Gastroesophageal sphincter (tissue), 4 donors: ENCODE measurements around the gene PTPRK. TPM values are rescaled to one million over a fixed set of nuclear protein-coding genes. Genes with fewer than 3 reads are reported as not detected.

Source experiments
- ATAC-seq: fragments of 150-250 bp; one replicate; pipeline ENCODE4 v1.9.1; 2016; ENCODE audit warnings: mild to moderate bottlenecking, moderate library complexity
- H3K27ac ChIP-seq, 4 donors: fragments of 200-600 bp; sonication (generic) in 3 of 4; 1 replicate in 3 of 4; 2 replicates in 1 of 4; pipeline ENCODE4 v1.5.1; 2016 to 2019
- H3K27me3 ChIP-seq: fragments of 200-600 bp; sonication (generic); one replicate; pipeline ENCODE4 v1.5.1; 2019
- H3K36me3 ChIP-seq, 2 donors: fragments of 200-600 bp; sonication (generic); one replicate each; pipeline ENCODE4 v1.5.1; 2019; ENCODE audit warnings: control low read depth in 1 of 2
- H3K4me1 ChIP-seq, 3 donors: fragments of 200-600 bp; sonication (generic); 1 replicate in 2 of 3; 2 replicates in 1 of 3; pipeline ENCODE4 v1.5.1; 2016 to 2019; ENCODE audit warnings: control low read depth in 2 of 3
- H3K4me3 ChIP-seq, 2 donors: fragments of 200-600 bp; sonication (generic); one replicate each; pipeline ENCODE4 v1.5.1; 2019; ENCODE audit warnings: mild to moderate bottlenecking in 1 of 2, moderate library complexity in 1 of 2
- H3K9me3 ChIP-seq, 3 donors: fragments of 200-600 bp; sonication (generic); one replicate each; pipeline ENCODE4 v1.5.1; 2017 to 2019; ENCODE audit warnings: control low read depth in 2 of 3
- CTCF ChIP-seq, 4 experiments: fragments of 200-600 bp in 2 of 4; fragments of 450-650 bp in 2 of 4; sonication (generic) in 1 of 4; IDR thresholded peaks; one replicate each; pipeline ENCODE4 v1.5.1; 2017 to 2019; ENCODE audit warnings: antibody characterized with exemption in 4 of 4, mild to moderate bottlenecking in 2 of 4, moderate library complexity in 2 of 4
- EP300 ChIP-seq: sonication (generic); formaldehyde crosslinking; IDR thresholded peaks from one replicate; pipeline ENCODE4 v1.6.1; 2017; ENCODE audit warnings: antibody characterized with exemption, mild to moderate bottlenecking
- POLR2A ChIP-seq, 2 donors: fragments of 450-650 bp; IDR thresholded peaks; one replicate each; pipeline ENCODE4 v1.6.1; 2017; ENCODE audit warnings: antibody characterized with exemption in 2 of 2, mild to moderate bottlenecking in 2 of 2, moderate library complexity in 1 of 2
- POLR2AphosphoS5 ChIP-seq: sonication (generic); formaldehyde crosslinking; IDR thresholded peaks from one replicate; pipeline ENCODE4 v1.6.1; 2017; ENCODE audit warnings: antibody characterized with exemption
- WGBS, 2 donors: methylation state at CpG; one replicate each; pipeline ENCODE4 v1.1.5; 2018; ENCODE audit warnings: low coverage in 1 of 2; 5-methylcytosine and 5-hydroxymethylcytosine counted together
- total RNA-seq, 4 donors: library from RNA; depleted of rRNA; stranded (reverse); fragments of >200 nt; gene quantifications; one replicate each; pipeline ENCODE4 v1.1.0, GENCODE V29; 2016

Gene PTPRK
- total RNA-seq, 4 donors from 2014 or later: 42.0 to 47.6 (median 45.8) TPM

- no peak overlapping the region for H3K4me3 ChIP-seq
- TF ChIP-seq CTCF (IDR thresholded peaks at IDR 0.05) (no peak), POLR2AphosphoS5 (no peak), POLR2A (IDR thresholded peaks at IDR 0.05) (no peak), EP300 (no peak)
- no peak for ATAC-seq
- peaks cover 0 to 7% (median 0%) of the 10 kb centered on the region in 3 donors for H3K4me1 ChIP-seq
- H3K27me3 ChIP-seq: no peaks in the 10 kb centered on the region
- H3K9me3 ChIP-seq: no peaks in the 10 kb centered on the region
- no peak overlapping the region for H3K27ac ChIP-seq
- WGBS, 2 donors: 100% methylated on average over 1 of the region's 1 CpG; no CpG with 5 or more reads in 1 of the 2 donors
- no peaks in the 10 kb centered on the region for H3K36me3 ChIP-seq
Observed at GRCh38 chr6:128149796-128150195, 370.6 kb downstream of the PTPRK start.

GRCh38 chr6:128144320-128144719 lies 376.1 kb downstream of the PTPRK start:
- Histone ChIP-seq H3K27me3 (no peaks in the 10 kb centered on the region), H3K4me1 (peaks cover 0 to 11% (median 3%) of the 10 kb centered on the region in 3 donors), H3K9me3 (no peaks in the 10 kb centered on the region), H3K36me3 (no peaks in the 10 kb centered on the region), H3K27ac (no peak overlapping the region), H3K4me3 (no peak overlapping the region)
- 60 to 79% methylated on average over 1 of the region's 1 CpG for WGBS, 2 donors
- TF ChIP-seq POLR2A (IDR thresholded peaks at IDR 0.05): no peak
- TF ChIP-seq EP300: no peak
- TF ChIP-seq CTCF (IDR thresholded peaks at IDR 0.05): no peak
- TF ChIP-seq POLR2AphosphoS5: no peak
- ATAC-seq: no peak

DNA sequence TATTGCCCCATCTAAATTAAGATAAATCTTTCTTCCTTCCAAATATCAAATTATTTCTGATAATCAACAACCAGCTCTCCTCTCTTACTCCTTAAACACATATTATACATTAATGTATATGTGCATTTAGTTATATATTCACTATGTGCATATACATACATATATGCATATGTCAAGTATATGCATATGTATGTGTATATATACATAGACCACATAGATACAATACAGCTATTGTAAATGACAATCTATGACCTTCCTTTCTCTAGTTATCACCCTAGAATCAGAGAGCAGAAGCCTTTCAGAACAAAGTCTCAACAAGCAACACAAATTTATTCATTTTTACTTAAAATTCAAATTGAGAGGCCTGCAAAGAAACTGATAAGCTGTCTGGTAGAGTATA lies 378.5 kb downstream of the PTPRK start:
- Histone ChIP-seq H3K4me3 (no peak overlapping the region), H3K27ac (no peak overlapping the region), H3K4me1 (peaks cover 0 to 14% (median 3%) of the 10 kb centered on the region in 3 donors), H3K9me3 (no peaks in the 10 kb centered on the region), H3K27me3 (no peaks in the 10 kb centered on the region), H3K36me3 (no peaks in the 10 kb centered on the region)
- TF ChIP-seq CTCF (IDR thresholded peaks at IDR 0.05) (no peak), POLR2AphosphoS5 (no peak), EP300 (no peak), POLR2A (IDR thresholded peaks at IDR 0.05) (no peak)
- ATAC-seq: no peak

DNA sequence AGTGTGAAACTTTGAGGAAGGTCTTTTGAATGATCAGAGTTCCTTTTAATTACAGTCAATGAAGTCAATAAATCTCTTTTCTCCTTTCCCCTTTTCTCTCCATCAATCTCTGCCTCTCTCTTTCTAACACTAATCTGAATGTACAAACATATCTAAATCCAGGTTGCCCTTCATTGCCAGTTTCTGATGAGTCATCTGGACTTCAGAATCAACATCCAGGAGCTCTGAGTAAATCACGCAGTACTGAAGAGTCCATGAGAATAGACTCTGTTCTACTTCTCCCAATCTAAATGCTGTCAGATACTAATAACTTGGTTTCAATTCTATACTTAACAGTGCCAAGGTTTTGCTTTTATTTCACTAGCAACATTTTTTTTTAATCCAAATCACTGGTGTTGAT lies 380.9 kb downstream of the PTPRK start:
- no peak overlapping the region for H3K27ac ChIP-seq

DNA sequence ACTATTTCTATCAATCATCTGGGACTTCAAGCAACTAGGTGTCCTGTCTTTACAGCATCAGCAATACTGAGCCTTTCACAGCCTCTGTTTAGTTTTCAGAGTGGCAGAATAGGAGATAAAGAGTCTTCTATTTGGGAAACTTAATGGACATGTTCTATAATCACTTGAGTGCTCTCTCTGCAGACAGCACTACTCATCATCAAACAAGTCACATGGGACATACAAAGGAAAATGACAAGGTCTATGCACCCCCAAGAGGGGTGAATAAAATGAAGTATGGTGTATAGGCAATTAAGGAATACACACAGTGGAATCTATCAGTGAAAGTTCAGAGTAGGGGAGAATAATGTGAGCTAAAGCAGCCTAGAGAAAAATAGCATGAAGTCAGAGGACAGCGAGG lies 381.7 kb downstream of the PTPRK start:
- 80 to 100% methylated on average over 1 of the region's 1 CpG for WGBS, 2 donors

More for the DNA sequence above, 380.9 kb downstream of the PTPRK start:
- Histone ChIP-seq H3K27me3 (no peaks in the 10 kb centered on the region), H3K4me1 (peaks cover 0 to 14% (median 3%) of the 10 kb centered on the region in 3 donors), H3K36me3 (no peaks in the 10 kb centered on the region), H3K4me3 (no peak overlapping the region), H3K9me3 (no peaks in the 10 kb centered on the region)
- WGBS, 2 donors: 25 to 44% methylated on average over 1 of the region's 1 CpG
- no peak for TF ChIP-seq POLR2A (IDR thresholded peaks at IDR 0.05)
- peak; percentile 34 for TF ChIP-seq POLR2AphosphoS5
- ATAC-seq: peak; percentile 36

More for the DNA sequence above, 381.7 kb downstream of the PTPRK start:
- H3K9me3 ChIP-seq: no peaks in the 10 kb centered on the region
- no peak for ATAC-seq
- peaks cover 0 to 14% (median 3%) of the 10 kb centered on the region in 3 donors for H3K4me1 ChIP-seq
- no peaks in the 10 kb centered on the region for H3K27me3 ChIP-seq
- TF ChIP-seq POLR2AphosphoS5 (no peak), EP300 (no peak), POLR2A (IDR thresholded peaks at IDR 0.05) (no peak), CTCF (IDR thresholded peaks at IDR 0.05) (no peak)
- H3K27ac ChIP-seq: no peak overlapping the region
- no peak overlapping the region for H3K4me3 ChIP-seq
- no peaks in the 10 kb centered on the region for H3K36me3 ChIP-seq
